Upper lobe of left lung (tissue), 4 donors: ENCODE measurements around the gene TBATA.

Source experiments
- CTCF ChIP-seq, 6 experiments: fragments of 450-650 bp in 4 of 6; fragments of 200-600 bp in 2 of 6; sonication (generic) in 2 of 6; IDR thresholded peaks; one replicate each; pipeline ENCODE4 v1.5.1; 2016 to 2019; ENCODE audit warnings: antibody characterized with exemption in 6 of 6
- EP300 ChIP-seq, 4 donors: sonication (generic); formaldehyde crosslinking; IDR thresholded peaks; one replicate each; pipeline ENCODE4 v1.5.1; 2017; ENCODE audit warnings: antibody characterized with exemption in 4 of 4, control low read depth in 2 of 4
- POLR2A ChIP-seq, 4 donors: fragments of 450-650 bp; IDR thresholded peaks; one replicate each; pipeline ENCODE4 v1.5.1; 2016 to 2017; ENCODE audit warnings: antibody characterized with exemption in 4 of 4, mild to moderate bottlenecking in 2 of 4
- POLR2AphosphoS5 ChIP-seq, 2 donors: sonication (generic); formaldehyde crosslinking; IDR thresholded peaks; one replicate each; pipeline ENCODE4 v1.5.1; 2017; ENCODE audit warnings: antibody characterized with exemption in 2 of 2

DNA sequence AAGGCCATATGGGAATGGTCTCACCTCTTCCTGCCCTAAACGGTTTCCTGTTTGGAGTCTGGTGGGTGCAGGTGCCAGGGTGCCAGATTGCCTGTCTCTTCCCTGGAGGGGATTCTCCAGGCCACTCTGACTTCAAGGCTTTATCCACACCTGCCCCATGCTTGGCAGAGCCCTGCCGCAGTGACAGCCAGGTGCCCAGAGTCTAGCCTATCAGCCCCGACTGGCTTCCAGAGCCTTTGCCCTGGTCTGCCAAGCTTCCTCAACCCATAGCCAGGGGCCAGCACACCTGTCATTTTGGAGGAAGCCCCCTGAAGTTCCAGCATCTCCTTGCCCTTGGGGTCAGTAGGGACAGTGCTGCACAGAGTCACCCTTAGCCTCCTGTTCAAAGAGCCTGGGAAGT, 21.6 kb downstream of the TBATA start:
- TF ChIP-seq POLR2A (IDR thresholded peaks at IDR 0.05): no peak
- TF ChIP-seq EP300 (IDR thresholded peaks at IDR 0.05): no peak
- TF ChIP-seq CTCF (IDR thresholded peaks at IDR 0.05): no peak
- TF ChIP-seq POLR2AphosphoS5 (IDR thresholded peaks at IDR 0.05): no peak
